ENCODE data around the gene KLHL42. TPM values are rescaled to one million over a fixed set of nuclear protein-coding genes. Genes with fewer than 3 reads are reported as not detected.
"Not testable (repeated sequence)": the region's sequence is repeated elsewhere in the genome, so short reads cannot be mapped to it uniquely, and the experiment has no call there.

KLHL42 gene
- total RNA-seq, 1 donor from 2014 or later, result 7.4 TPM

DNA sequence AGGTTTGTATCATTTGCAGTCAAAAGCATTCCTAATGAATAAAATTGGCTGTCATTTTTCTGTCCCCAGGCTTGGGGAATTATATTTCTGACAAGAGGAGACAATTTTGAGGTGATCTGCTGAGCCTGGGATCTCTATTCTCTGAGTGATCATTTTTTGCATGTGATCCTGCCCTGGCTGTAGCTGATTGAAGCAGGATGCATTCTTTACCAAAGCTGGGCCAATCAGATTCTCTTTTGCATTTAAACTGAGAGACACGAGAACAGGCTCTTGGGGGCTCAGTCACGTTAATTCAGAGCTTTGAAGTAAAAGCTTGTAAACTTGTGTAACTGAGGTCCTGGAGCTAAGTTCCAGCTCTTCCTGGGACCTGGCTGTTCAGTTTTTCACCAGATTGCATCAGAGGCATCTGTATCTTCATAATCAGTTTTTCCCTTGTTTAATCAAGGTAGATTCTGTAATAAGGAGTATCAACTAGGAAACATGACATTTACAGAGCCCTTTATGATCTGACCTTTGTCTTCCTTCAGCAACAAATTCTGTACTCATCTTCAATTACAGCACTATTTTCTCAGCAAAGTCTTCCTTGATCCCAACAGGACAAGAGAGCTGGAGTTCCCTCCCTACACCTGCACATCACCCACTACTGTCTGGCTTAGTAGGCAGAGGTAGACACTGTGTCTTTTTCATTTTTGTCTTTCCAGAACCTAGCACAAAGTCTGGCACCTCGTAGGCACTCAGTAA lies 35.0 kb downstream of the KLHL42 start:
- no peak for DNase-seq (ENCODE audit: low read depth)

DNA sequence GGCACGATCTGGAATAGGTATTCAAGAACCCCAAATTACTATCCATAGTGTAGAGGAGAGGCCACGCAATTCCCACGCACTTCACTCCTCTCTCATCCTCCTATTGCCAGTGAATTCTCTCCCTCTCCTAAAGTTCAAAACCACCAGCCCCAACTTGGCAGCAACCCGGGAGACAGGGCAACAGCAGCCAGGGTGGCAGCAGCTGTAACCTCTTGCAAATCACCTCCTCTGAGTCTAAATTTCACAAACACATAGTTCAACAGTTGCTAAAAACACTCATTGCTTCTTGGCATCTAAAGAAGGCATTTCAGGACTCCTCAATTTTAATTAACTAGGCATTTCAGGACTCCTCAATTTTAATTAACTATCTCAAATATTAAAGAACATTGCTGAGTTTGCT lies 37.7 kb downstream of the KLHL42 start:
- peak; percentile 40 for DNase-seq (ENCODE audit: low read depth)

DNA sequence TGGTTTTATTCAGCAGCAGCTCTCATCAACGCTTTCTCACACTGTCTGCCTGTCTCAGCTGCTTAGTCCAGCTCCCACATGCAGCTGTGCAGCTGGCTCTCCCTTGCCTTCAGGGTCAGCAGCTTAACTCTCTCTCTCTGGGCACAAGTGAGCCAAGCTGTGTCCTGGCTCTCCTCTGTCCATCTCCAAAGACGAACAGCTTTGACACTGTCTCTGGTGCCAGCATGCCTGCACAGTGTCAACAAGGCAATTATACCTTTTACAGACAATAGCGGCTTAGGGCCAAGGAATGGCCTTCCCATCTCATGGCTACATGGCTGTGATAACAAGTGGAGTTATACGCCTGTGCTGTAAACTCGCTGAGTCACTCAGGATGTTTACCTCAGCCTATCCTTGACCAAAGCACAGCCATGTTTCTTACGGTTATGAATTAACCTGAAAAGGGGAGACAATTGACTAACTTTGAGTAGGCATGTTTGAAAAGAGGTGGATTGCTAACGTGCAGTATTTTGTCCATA lies 38.4 kb downstream of the KLHL42 start:
- DNase-seq (ENCODE audit: low read depth), result peak; percentile 68

DNA sequence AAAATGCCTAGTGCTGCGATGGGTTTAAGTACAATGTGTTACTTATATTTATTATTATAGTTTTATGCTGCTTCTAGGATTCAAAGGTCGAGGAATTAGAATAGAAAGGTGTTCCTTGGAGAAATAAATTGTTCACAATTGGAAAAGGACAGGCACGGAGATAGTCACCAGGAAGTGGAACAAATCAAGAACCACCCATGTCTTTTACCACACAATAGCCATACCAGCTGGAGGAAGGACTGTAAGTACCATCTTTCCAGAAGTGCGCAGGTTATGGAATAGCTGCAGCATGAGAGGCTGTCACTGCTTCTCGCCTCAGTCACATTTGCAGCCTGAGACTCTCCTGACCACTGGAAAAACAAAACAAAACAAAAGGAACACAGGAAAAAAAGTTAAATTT lies 40.5 kb downstream of the KLHL42 start:
- no peak for DNase-seq (ENCODE audit: low read depth)

DNA sequence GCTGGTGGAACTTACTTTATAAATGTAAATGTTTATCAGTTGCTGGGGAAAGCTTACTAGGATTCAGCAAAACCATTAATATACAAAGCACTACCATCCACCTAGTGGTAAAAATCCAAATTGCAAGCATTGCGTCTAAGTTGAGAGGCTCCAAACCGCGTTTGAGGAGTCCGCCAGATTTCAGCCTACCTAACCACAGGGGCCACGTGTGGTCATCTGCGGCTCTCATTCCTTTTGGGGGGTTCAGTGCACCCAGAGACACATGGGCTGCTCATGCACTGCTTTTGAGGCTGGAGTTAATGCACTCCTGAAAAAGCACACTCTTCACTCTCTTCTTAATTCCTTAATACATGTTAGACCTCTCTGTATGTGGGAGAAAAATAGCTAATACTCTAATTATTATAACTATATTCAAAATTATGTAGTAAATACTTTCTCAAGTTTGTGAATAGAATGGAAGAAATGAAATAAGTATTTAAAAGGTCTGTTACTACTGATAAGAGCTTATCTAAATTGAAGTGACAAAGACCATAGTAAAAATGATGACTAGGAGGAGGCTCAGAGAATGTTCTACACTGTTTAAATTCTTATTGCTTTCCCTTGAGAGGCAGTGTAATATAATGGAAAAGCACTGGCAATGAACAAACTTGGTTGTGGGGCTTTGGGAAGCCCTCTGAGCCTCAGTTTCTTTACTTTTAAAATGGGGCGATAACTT lies 41.4 kb downstream of the KLHL42 start:
- peak; percentile 91 for DNase-seq (ENCODE audit: low read depth)

DNA sequence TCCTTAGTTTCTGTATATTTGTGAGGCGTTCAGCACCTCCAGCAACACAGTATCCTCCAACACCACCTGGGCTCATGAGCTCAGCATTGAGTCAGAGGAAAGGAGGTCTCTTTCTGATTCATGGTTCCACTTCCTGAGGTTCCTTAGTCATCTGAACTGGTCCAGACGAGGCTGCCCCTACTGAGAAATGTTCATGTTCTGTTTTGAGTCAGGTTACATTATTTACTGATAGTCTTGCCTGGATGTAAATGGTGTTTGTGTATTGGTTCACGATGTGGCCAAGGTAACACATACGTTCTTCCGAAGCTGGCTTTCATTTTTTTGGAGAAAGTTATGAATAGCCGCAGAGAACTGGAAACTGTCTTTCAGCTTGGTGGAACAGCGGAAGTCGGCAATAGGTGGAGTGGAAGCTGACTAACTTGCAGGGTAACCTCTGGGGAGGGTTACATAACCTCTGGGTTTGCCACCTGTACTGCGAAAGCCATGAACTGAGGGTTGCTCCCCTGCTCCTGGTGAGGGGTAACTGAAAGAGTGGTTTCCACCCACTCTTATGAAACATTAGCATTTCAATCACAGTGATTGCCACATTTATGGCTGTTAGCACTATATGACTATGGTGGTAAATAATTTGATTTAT lies 42.2 kb downstream of the KLHL42 start:
- no peak for DNase-seq (ENCODE audit: low read depth)

DNA sequence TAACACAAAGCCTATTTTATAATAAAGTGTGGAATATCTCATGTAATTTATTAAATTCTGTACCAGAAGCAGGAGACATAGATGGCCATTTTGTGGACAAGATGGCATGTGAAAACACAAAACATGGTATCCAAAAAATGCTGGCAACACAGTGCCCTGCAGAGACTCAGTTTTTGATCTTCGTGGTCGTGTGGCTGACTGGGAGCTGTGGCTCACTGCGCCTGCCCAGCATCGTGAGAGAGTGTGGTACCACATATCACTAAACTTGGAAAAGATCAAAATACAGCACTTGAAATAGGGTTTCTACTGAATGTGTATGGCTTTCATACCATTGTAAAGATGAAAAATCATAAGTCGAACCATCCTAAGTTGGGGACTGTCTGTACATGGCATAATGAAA lies 43.0 kb downstream of the KLHL42 start:
- no peak for DNase-seq (ENCODE audit: low read depth)

DNA sequence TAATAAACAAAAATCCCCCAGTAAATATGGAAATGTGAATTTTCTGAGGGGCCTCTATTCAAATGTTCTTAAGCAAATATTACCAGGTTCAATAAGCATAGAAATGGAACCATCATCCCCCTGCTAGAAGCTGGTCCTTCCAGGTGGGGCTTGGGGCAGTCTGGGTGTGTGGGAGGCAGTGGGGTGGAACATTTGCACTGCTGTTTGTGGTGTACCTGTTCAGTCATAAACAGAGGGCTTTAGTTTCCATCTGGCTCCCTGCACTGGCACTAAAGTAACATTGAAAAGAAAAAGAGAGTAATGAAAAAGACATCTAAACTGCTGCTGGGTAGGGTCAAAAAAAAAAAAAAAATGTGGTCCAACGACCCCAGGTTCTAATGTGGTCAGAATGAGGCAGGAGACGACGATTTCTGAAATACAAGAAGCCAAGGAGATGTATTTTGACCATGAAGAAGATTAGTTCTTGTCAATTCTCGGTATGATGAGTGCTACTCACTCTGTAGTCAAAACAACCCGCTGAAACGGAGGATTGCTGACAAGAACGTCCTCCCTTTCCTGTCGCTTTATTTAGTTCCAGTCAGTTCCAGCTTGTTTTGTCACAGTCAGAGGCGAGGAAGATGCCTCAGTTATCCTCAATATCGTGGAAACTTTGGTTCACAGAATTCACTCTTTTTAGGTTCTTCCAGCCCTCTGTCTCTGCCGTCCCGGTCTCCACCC lies 44.3 kb downstream of the KLHL42 start:
- DNase-seq (ENCODE audit: low read depth), result no peak

DNA sequence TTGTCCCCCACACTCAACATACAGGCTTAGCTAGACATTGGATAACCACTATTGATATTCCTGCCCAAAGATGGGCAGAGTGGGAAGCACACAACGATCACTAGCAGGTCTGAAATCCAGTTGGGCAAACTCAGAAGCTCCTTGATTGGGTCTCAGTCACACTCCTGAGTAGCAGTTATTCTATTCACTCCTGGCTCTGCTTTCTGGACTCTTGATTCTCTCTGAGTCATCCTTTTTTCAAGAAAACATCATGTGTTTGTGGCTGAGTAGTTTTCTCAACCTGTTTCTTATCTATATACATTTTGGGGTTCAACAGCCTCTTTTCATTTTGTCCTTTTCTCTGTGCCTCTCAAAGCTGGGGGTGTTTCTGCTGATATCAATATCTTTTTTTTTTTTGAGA lies 46.0 kb downstream of the KLHL42 start:
- DNase-seq (ENCODE audit: low read depth), result no peak

DNA sequence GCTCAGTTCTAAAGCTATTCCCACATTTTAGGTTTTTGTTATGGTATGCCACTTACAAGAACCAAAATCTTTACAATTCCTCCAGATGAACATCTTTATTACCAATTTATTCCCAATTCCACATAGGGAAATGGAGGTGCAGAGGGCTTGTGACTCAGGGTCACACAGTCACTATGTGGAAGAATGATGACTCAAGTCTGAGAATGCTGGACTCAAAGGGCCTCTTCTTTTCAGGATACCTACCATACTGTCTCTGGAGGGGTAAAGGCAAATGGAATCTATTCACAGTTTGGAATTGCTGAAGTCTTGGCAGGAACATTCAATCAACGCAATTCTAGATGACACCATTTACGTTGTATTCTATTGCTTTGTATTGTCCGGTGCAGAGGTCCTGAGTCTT lies 48.2 kb downstream of the KLHL42 start:
- no peak for DNase-seq (ENCODE audit: low read depth)

DNA sequence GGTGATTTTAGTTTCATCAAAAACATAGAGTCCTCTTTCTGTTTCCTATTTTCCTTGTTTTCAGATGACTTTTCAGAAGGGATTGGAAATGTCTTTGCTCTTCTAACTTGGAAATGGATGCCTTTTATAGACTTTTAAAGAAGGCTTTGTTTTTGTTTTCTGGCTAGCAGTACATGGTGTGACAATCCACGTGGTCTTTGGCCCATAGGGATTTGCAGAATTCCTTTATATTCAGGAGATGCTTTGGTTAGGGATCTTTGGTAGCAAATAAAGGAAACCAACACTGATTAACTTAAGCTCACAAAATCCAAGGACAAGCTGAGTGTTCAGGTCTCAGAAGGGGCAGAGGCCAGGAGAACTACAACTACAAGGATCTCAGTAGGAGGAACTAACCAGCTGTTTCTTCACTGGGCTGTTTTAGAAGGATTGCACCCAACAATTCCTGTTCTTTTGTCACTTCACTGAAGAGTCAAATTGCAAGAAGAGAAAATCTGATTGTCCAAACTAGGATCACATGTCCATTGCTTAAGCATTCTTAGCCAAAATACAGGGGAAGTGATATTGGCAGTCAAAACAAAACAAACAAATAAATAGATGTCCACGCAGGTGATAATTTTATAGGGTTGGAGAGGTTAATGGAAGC lies 58.6 kb downstream of the KLHL42 start:
- DNase-seq (ENCODE audit: low read depth), result no peak

DNA sequence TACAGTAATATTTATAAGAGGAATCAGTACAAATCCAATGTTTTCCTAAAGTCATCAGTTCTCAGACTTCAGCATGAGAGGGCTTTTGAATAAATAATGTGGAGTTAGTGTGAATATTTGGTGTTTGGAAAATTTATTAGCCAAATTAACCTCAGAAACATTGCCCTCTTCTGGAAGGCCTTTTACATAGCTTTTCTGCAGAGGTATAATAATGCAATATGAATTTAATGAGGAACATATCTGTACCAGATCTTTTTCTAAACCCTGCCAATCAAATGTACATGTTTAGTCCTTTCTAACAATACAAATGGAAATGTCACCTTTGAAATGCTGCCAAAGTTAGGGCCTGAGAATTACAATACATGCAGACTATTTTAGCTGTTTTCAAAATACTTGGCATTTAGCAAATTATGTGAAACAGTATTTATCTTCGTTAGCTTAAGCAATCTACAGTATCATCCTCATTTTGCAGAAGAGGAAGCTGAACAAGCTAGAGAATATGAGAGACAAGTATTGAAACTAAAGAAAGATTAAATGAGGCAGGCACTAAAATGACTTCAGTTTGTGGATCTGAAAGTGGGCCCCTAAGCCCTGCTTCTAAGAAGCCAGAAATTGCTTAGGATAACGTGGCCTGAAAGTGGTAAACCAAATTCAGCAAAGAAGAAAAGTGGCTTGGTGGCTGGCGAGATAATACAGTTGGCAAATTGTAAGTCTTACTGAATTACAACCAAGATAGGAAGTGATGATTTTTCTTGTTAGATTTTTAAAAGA lies 60.4 kb downstream of the KLHL42 start:
- no peak for DNase-seq (ENCODE audit: low read depth)

DNA sequence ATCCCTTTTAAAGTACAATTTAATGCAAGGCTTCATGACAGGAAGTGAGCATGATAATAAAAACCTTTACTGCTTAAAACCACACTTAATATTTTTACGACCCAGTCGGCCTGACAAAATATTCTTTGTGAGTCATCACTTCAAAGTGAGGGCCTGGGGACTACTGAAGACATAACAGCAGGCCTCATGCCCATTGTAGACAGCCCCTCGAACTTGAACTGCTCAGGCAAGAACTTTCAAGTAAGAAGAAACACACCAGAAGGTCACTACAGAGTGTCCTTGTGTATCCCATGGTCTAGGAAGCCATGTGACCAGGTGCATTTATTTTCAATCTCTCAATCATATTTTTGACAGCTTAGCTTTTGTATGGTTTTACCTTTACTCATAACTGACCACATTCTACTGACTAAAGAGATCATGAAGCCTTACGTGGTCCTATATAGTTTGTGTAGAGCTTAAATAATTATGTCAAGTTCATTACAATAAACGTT lies 61.4 kb downstream of the KLHL42 start:
- no peak for DNase-seq (ENCODE audit: low read depth)

DNA sequence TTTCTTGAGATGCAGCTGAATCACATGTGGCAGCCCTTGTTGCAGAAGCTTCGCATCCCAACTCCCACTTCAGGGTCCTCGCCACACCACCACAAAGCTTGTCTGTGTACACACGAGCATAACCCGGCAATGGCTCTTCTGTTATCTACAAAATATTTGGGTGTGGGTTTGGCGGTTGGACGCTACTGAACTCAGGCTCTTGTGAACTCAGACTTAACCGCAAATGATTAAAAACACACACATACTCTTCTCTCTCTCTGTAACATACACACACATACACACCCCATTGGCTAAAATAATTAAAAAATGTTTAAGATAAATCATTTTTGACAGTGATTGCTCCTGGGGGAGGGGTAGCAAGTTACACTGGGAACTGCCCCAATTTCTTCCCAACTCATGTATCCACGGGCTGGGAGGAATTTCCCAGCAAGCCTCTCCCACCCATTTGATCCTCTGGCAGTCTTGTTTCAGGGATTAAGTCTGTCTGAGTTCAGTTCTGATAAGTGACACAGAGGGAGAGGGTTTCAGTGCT lies 63.7 kb downstream of the KLHL42 start:
- no peak for DNase-seq (ENCODE audit: low read depth)

DNA sequence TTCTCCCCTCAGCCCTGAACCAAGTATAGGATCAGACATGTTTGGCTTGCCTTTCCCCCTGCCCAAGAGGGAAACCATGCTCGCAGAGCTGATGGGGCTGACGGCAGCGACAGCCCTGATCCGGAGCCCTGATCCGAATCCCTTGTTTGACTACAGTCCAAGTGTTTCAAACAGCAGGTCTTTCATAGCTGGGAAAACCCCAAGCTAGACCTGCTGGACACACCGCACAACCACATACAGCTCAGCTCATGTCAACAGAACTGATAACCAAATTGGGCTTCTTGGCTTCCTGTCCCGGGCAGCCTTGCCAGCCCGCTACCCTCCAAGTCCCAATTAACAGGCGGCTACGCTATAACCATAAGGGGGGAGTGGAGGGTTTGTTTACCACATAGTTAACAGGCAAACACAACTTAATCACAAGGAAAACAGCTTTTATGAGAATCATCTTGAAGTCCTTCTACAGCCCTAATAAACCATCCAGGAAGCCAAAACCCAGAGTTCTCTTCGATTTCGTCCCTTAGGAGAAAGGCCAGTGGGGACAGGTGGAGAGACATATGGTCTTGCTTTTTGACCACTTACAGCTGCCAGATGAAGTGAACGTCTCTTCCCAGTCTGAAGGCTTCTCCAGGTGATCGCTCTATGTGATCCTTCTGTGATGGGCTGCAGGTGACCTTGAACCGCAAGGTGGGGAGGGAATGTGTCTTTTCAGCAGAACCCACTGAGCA lies 64.5 kb downstream of the KLHL42 start:
- DNase-seq (ENCODE audit: low read depth), result no peak

DNA sequence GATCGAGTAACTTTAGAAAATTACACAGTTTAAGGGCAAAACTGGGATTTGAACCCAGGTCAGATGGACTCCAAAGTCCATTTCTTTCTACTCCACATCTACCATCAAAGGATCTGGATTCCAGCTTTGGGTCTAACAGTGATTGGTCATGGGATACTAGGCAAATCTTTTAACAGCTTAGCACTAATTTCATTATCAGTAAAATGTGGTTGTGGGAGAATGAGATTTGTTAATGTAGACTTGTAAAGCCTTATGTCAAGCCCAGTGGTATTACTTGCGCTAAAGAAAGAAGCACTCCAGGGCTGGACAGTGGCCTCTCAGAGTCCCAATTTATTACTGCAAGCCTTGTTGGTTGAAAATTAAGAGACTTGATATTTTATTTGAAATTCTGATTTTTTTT lies 65.2 kb downstream of the KLHL42 start:
- DNase-seq (ENCODE audit: low read depth), result no peak

DNA sequence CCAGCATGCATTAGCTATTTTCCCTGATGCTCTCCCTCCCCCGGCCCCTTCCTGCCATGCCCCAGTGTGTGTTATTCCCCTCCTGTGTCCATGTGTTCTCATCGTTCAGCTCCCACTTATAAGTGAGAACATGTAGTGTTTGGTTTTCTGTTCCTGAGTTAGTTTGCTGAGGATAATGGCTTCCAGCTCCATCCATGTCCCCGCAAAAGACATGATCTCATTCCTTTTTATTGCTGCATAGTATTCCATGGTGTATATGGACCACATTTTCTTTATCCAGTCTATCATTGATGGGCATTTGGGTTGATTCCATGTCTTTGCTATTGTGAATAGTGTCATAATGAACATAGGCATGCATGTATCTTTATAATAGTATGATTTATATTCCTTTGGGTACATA lies 65.7 kb downstream of the KLHL42 start:
- DNase-seq (ENCODE audit: low read depth), result not testable (repeated sequence)

DNA sequence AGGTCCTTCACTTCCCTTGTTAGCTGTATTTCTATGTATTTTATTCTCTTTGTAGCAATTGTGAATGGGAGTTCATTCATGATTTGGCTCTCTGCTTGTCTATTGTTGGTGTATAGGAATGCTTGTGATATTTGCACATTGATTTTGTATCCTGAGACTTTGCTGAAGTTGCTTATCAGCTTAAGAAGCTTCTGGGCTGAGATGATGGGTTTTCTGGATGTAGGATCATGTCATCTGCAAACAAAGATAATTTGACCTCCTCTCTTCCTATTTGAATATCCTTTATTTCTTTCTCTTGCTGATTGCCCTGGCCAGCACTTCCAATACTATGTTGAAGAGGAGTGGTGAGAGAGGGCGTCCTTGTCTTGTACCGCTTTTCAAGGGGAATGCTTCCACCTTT lies 67.3 kb downstream of the KLHL42 start:
- not testable (repeated sequence) for DNase-seq (ENCODE audit: low read depth)

DNA sequence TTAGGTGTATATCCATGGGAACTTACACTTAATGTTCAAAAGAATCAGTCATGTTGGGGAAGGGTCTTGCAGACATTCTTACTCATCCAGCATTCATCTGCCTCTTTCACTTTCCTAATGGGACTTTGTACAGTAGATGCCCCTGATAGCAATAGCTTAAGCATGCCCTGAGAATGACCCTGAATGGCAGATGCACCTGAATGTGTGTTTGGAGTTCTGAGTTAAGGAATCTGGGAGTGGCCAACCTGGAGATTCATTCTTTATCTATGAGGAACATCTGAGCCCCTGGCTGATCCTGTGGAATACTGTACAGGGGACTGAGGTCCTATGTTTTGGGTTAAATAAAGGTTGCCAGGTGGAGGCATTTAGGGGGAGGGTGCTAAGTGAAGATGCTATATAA lies 71.3 kb downstream of the KLHL42 start:
- no peak for DNase-seq (ENCODE audit: low read depth)

Data from myocyte (in vitro differentiated cells).